Measurements from ENCODE around the gene NOS3. TPM values are rescaled to one million over a fixed set of nuclear protein-coding genes. Genes with fewer than 3 reads are reported as not detected.

NOS3 gene
- total RNA-seq, 1 donor from 2014 or later: 1.8 TPM

- Mint-ChIP-seq H3K36me3 (ENCODE audit: low read depth, unreplicated experiment) (peaks cover 8% of the 10 kb centered on the region), H3K4me1 (ENCODE audit: low read depth, unreplicated experiment) (peaks cover 14% of the 10 kb centered on the region), H3K9me3 (ENCODE audit: unreplicated experiment) (no peaks in the 10 kb centered on the region), H3K27ac (ENCODE audit: unreplicated experiment) (no peak overlapping the region), H3K4me3 (ENCODE audit: unreplicated experiment) (no peak overlapping the region), H3K27me3 (ENCODE audit: low read depth, unreplicated experiment) (peaks cover 6% of the 10 kb centered on the region)
- no peak for DNase-seq (ENCODE audit: low read depth)
- Histone ChIP-seq H2AFZ (ENCODE audit: low read depth, low read length) (no peak overlapping the region), H3K4me2 (ENCODE audit: low read length) (no peak overlapping the region), H4K20me1 (ENCODE audit: insufficient read depth, low read length) (peaks cover 6% of the 10 kb centered on the region), H3K36me3 (ENCODE audit: insufficient read depth, low read length) (no peaks in the 10 kb centered on the region), H3K27me3 (ENCODE audit: insufficient read depth, low read length) (peaks cover 4% of the 10 kb centered on the region), H3K9me3 (ENCODE audit: insufficient read depth, low read depth, low read length) (no peaks in the 10 kb centered on the region), H3K27ac (ENCODE audit: low read depth, low read length) (no peak overlapping the region), H3K4me1 (ENCODE audit: insufficient read depth, low read length) (peaks cover 8% of the 10 kb centered on the region), H3K79me2 (ENCODE audit: insufficient read depth, low read length) (no peaks in the 10 kb centered on the region), H3K4me3 (ENCODE audit: insufficient read depth, low read depth, low read length) (no peak overlapping the region), H3K9ac (ENCODE audit: low read length) (no peak overlapping the region)
- no peak for FAIRE-seq
- no peak for TF ChIP-seq CTCF (IDR thresholded peaks at IDR 0.05; ENCODE audit: insufficient read depth, low read depth, low read length)
- TF ChIP-seq EZH2 (IDR thresholded peaks at IDR 0.05; ENCODE audit: insufficient read depth, low read length): no peak
Observed at GRCh38 chr7:151045262-151045661, 54.4 kb downstream of the NOS3 start.

DNA sequence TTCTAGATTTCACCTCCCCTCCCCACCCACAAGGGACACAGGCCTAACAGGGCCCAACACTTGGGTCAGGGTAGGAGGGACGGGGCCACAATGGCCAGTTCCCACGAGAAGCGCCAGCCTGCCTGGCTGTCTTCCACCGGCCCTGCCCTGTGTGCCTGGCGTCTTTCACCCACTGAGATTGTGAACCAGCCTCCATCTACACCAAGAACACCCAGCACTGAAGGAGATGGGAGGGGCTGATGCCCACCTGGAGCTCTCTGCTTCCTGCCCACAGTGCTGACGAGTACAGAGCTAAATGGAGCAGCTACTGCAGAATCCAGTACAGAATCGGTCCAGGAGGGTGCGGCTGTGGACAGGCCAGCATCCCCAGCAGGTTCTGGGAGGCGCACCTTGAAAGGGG lies 55.1 kb downstream of the NOS3 start:
- TF ChIP-seq CTCF (IDR thresholded peaks at IDR 0.05; ENCODE audit: insufficient read depth, low read depth, low read length): no peak
- no peak for TF ChIP-seq EZH2 (IDR thresholded peaks at IDR 0.05; ENCODE audit: insufficient read depth, low read length)
- no peak overlapping the region for H3K4me2 ChIP-seq (ENCODE audit: low read length)
- Mint-ChIP-seq H3K9me3 (ENCODE audit: unreplicated experiment) (no peaks in the 10 kb centered on the region), H3K36me3 (ENCODE audit: low read depth, unreplicated experiment) (peaks cover 8% of the 10 kb centered on the region), H3K4me3 (ENCODE audit: unreplicated experiment) (no peak overlapping the region), H3K27me3 (ENCODE audit: low read depth, unreplicated experiment) (peaks cover 8% of the 10 kb centered on the region), H3K27ac (ENCODE audit: unreplicated experiment) (no peak overlapping the region), H3K4me1 (ENCODE audit: low read depth, unreplicated experiment) (peaks cover 12% of the 10 kb centered on the region)
- no peak for FAIRE-seq
- H3K4me1 ChIP-seq (ENCODE audit: insufficient read depth, low read length): peaks cover 11% of the 10 kb centered on the region
- H2AFZ ChIP-seq (ENCODE audit: low read depth, low read length): no peak overlapping the region
- H3K36me3 ChIP-seq (ENCODE audit: insufficient read depth, low read length): no peaks in the 10 kb centered on the region
- H3K79me2 ChIP-seq (ENCODE audit: insufficient read depth, low read length): no peaks in the 10 kb centered on the region
- no peaks in the 10 kb centered on the region for H3K9me3 ChIP-seq (ENCODE audit: insufficient read depth, low read depth, low read length)
- DNase-seq (ENCODE audit: low read depth): no peak
- no peak overlapping the region for H3K27ac ChIP-seq (ENCODE audit: low read depth, low read length)
- H3K4me3 ChIP-seq (ENCODE audit: insufficient read depth, low read depth, low read length): no peak overlapping the region
- H4K20me1 ChIP-seq (ENCODE audit: insufficient read depth, low read length): peaks cover 7% of the 10 kb centered on the region
- H3K9ac ChIP-seq (ENCODE audit: low read length): no peak overlapping the region
- H3K27me3 ChIP-seq (ENCODE audit: insufficient read depth, low read length): peaks cover 5% of the 10 kb centered on the region

DNA sequence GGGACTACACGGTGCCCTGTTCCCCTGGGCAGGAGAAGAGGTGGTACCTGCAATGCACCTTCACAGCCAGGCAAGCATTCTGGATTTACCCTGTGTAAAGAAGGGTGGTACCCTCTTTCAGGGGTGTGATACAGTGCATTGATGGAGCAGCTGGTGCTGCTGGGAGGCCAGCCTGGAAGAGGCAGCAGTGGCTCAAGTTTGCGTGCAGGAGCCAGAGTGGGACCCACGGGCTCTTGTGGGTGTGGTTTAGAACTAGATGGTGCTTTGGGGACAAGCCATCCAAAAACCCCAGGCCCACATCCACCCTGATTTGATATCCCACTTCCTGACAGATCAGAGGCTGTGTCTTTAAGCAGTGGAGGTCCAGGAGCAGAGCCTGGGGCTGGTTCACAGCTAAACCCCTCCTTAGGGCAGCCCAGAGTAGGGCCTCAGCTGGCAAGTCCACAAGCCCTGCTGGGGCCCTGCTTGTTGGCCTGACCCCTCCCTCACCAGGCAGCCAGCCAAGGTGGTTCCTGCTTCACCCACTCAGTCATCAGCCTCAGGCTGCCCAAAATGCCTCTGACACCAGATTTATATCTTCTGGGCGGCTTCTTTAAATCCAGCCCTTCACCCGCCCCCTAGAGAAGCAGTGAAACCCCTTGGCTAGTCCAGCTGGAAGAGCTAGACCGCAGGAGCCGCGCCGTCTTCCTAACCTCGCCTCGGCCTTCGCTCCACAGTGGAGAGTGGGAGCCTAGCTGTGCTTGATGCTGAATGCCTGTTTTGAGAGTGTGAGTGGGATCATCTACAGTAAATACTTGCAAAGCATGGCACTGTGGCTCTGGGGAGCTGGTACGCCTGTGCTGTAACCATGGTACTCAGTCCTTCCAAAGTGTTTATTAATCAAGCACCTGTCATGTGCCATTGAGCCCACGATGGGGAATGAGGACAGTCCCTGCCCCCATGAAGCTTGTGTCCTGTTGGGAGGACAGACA lies 56.1 kb downstream of the NOS3 start:
- peak; percentile 57 for DNase-seq (ENCODE audit: low read depth)
- TF ChIP-seq EZH2 (IDR thresholded peaks at IDR 0.05; ENCODE audit: insufficient read depth, low read length) (no peak), CTCF (IDR thresholded peaks at IDR 0.05; ENCODE audit: insufficient read depth, low read depth, low read length) (no peak)
- no peaks in the 10 kb centered on the region for H3K36me3 ChIP-seq (ENCODE audit: insufficient read depth, low read length)
- no peak overlapping the region for H2AFZ ChIP-seq (ENCODE audit: low read depth, low read length)
- no peak for FAIRE-seq
- H4K20me1 ChIP-seq (ENCODE audit: insufficient read depth, low read length): peaks cover 10% of the 10 kb centered on the region
- H3K4me2 ChIP-seq (ENCODE audit: low read length): no peak overlapping the region
- H3K4me3 ChIP-seq (ENCODE audit: insufficient read depth, low read depth, low read length): no peak overlapping the region
- H3K79me2 ChIP-seq (ENCODE audit: insufficient read depth, low read length): no peaks in the 10 kb centered on the region
- Mint-ChIP-seq H3K36me3 (ENCODE audit: low read depth, unreplicated experiment) (peaks cover 8% of the 10 kb centered on the region), H3K27me3 (ENCODE audit: low read depth, unreplicated experiment) (peaks cover 8% of the 10 kb centered on the region), H3K27ac (ENCODE audit: unreplicated experiment) (peak overlapping the region; percentile 28), H3K4me1 (ENCODE audit: low read depth, unreplicated experiment) (peaks cover 5% of the 10 kb centered on the region), H3K4me3 (ENCODE audit: unreplicated experiment) (no peak overlapping the region), H3K9me3 (ENCODE audit: unreplicated experiment) (no peaks in the 10 kb centered on the region)
- no peak overlapping the region for H3K9ac ChIP-seq (ENCODE audit: low read length)
- peaks cover 11% of the 10 kb centered on the region for H3K4me1 ChIP-seq (ENCODE audit: insufficient read depth, low read length)
- H3K27me3 ChIP-seq (ENCODE audit: insufficient read depth, low read length): peaks cover 5% of the 10 kb centered on the region
- no peaks in the 10 kb centered on the region for H3K9me3 ChIP-seq (ENCODE audit: insufficient read depth, low read depth, low read length)
- H3K27ac ChIP-seq (ENCODE audit: low read depth, low read length): no peak overlapping the region

Data from astrocyte (in vitro differentiated cells and primary cell).